Hindlimb muscle (tissue), 1 donor: Measurements from ENCODE around the gene ZNF662. TPM values are rescaled to one million over a fixed set of nuclear protein-coding genes. Genes with fewer than 3 reads are reported as not detected.

Experiments used
- DNase-seq: peaks from one replicate; pipeline ENCODE4 v3.0.0-alpha.2; 2013
- polyA plus RNA-seq: library from polyadenylated mRNA; unstranded; fragments of 120-200 nt; gene quantifications from one replicate; pipeline ENCODE4 v1.2.1, GENCODE V29; 2013; ENCODE audit not compliant: insufficient read length

ZNF662 gene
- polyA plus RNA-seq, 1 donor: 15.8 TPM

- no peak for DNase-seq
Observed at GRCh38 chr3:42937334-42937733, 31.4 kb downstream of the ZNF662 start.

GRCh38 chr3:42942693-42943092 lies 36.8 kb downstream of the ZNF662 start:
- DNase-seq: no peak

- no peak for DNase-seq
Observed at GRCh38 chr3:42946050-42946449, 40.1 kb downstream of the ZNF662 start.

GRCh38 chr3:42957573-42957972 lies 51.6 kb downstream of the ZNF662 start:
- DNase-seq: no peak

- no peak for DNase-seq
Observed at GRCh38 chr3:42960282-42960681, 54.3 kb downstream of the ZNF662 start.

- no peak for DNase-seq
Observed at GRCh38 chr3:42960786-42961185, 54.8 kb downstream of the ZNF662 start.

GRCh38 chr3:42961633-42962032 lies 55.7 kb downstream of the ZNF662 start:
- peak; percentile 69 for DNase-seq

- no peak for DNase-seq
Observed at GRCh38 chr3:42963269-42963668, 57.3 kb downstream of the ZNF662 start.

- DNase-seq: no peak
Observed at GRCh38 chr3:42964266-42964665, 58.3 kb downstream of the ZNF662 start.

Other genes with a start within 250 kb of the ZNF662 start
- 206 TPM for gene KLHL40, start 220.6 kb upstream of the ZNF662 start, polyA plus RNA-seq
- gene HHATL, start 203.3 kb upstream of the ZNF662 start, polyA plus RNA-seq: 70.3 TPM
- gene CCDC13, start 132.9 kb upstream of the ZNF662 start, polyA plus RNA-seq: not detected
- 63.7 TPM for gene HIGD1A, start 101.7 kb upstream of the ZNF662 start, polyA plus RNA-seq
- gene ACKR2, start 96.7 kb upstream of the ZNF662 start, polyA plus RNA-seq: 0.49 TPM
- gene CYP8B1, start 30.3 kb upstream of the ZNF662 start, polyA plus RNA-seq: 0.05 TPM
- gene GASK1A, start 73.2 kb downstream of the ZNF662 start, polyA plus RNA-seq: 6.1 TPM
- gene POMGNT2, start 199.9 kb downstream of the ZNF662 start, polyA plus RNA-seq: 22.9 TPM